Glutamatergic neuron (in vitro differentiated cells): ENCODE data around the gene MSX2. TPM values are rescaled to one million over a fixed set of nuclear protein-coding genes. Genes with fewer than 3 reads are reported as not detected.

Source experiments
- DNase-seq: peaks from one replicate; pipeline ENCODE4 v3.0.0; 2022
- H3K27ac Mint-ChIP-seq: one replicate; pipeline ENCODE4 v1.8.0; 2020; ENCODE audit warnings: mild to moderate bottlenecking, mixed read lengths, inconsistent platforms; ENCODE audit not compliant: unreplicated experiment
- H3K27me3 Mint-ChIP-seq: one replicate; pipeline ENCODE4 v1.8.0; 2020; ENCODE audit warnings: mild to moderate bottlenecking, moderate library complexity, mixed read lengths, inconsistent platforms; ENCODE audit not compliant: unreplicated experiment
- H3K36me3 Mint-ChIP-seq: one replicate; pipeline ENCODE4 v1.8.0; 2020; ENCODE audit warnings: mild to moderate bottlenecking, mixed read lengths, inconsistent platforms; ENCODE audit not compliant: unreplicated experiment
- H3K4me1 Mint-ChIP-seq: one replicate; pipeline ENCODE4 v1.8.0; 2020; ENCODE audit warnings: mild to moderate bottlenecking, low read depth, mixed read lengths, inconsistent platforms; ENCODE audit not compliant: unreplicated experiment
- H3K4me3 Mint-ChIP-seq: one replicate; pipeline ENCODE4 v1.8.0; 2020; ENCODE audit warnings: mild to moderate bottlenecking, mixed read lengths, inconsistent platforms; ENCODE audit not compliant: unreplicated experiment
- H3K9me3 Mint-ChIP-seq: one replicate; pipeline ENCODE4 v1.8.0; 2020; ENCODE audit warnings: mild to moderate bottlenecking, moderate library complexity, mixed read lengths, inconsistent platforms; ENCODE audit not compliant: unreplicated experiment
- CTCF ChIP-seq: fragments of 200-600 bp; sonication (generic); IDR thresholded peaks from one replicate; pipeline ENCODE4 v1.5.0; 2021; ENCODE audit not compliant: partially characterized antibody, unreplicated experiment
- total RNA-seq: library from RNA; stranded (reverse); fragmentation: NEBNext Ultra II Directional; extraction: Animal tissue kit (Norgen Biotek cat#: 25700); gene quantifications from one replicate; pipeline ENCODE4 v1.2.1, GENCODE V29; 2021; ENCODE audit not compliant: unreplicated experiment

Gene MSX2
- total RNA-seq, 1 donor from 2014 or later: not detected

GRCh38 chr5:174764309-174764708 lies 39.9 kb downstream of the MSX2 start:
- TF ChIP-seq CTCF: no peak
- Mint-ChIP-seq H3K36me3 (no peaks in the 10 kb centered on the region), H3K9me3 (peaks cover 2% of the 10 kb centered on the region), H3K27me3 (peaks cover 5% of the 10 kb centered on the region), H3K4me1 (no peaks in the 10 kb centered on the region), H3K27ac (no peak overlapping the region), H3K4me3 (no peak overlapping the region)
- no peak for DNase-seq

GRCh38 chr5:174765540-174765939 lies 41.2 kb downstream of the MSX2 start:
- DNase-seq: no peak
- TF ChIP-seq CTCF: no peak
- Mint-ChIP-seq H3K27me3 (peaks cover 4% of the 10 kb centered on the region), H3K36me3 (no peaks in the 10 kb centered on the region), H3K27ac (no peak overlapping the region), H3K4me3 (no peak overlapping the region), H3K4me1 (no peaks in the 10 kb centered on the region), H3K9me3 (peaks cover 2% of the 10 kb centered on the region)

GRCh38 chr5:174767670-174768069 lies 43.3 kb downstream of the MSX2 start:
- H3K27me3 Mint-ChIP-seq: peaks cover 4% of the 10 kb centered on the region
- no peak for TF ChIP-seq CTCF
- H3K36me3 Mint-ChIP-seq: no peaks in the 10 kb centered on the region
- H3K4me1 Mint-ChIP-seq: no peaks in the 10 kb centered on the region
- H3K9me3 Mint-ChIP-seq: peaks cover 2% of the 10 kb centered on the region
- H3K27ac Mint-ChIP-seq: no peak overlapping the region
- no peak for DNase-seq
- H3K4me3 Mint-ChIP-seq: no peak overlapping the region

GRCh38 chr5:174769005-174769404 lies 44.6 kb downstream of the MSX2 start:
- H3K27ac Mint-ChIP-seq: no peak overlapping the region
- TF ChIP-seq CTCF: no peak
- no peaks in the 10 kb centered on the region for H3K36me3 Mint-ChIP-seq
- peaks cover 4% of the 10 kb centered on the region for H3K27me3 Mint-ChIP-seq
- no peak for DNase-seq
- no peaks in the 10 kb centered on the region for H3K4me1 Mint-ChIP-seq
- H3K4me3 Mint-ChIP-seq: no peak overlapping the region
- H3K9me3 Mint-ChIP-seq: peaks cover 2% of the 10 kb centered on the region

GRCh38 chr5:174773371-174773770 lies 49.0 kb downstream of the MSX2 start:
- no peaks in the 10 kb centered on the region for H3K36me3 Mint-ChIP-seq
- no peak overlapping the region for H3K4me3 Mint-ChIP-seq
- TF ChIP-seq CTCF: no peak
- DNase-seq: no peak
- no peaks in the 10 kb centered on the region for H3K4me1 Mint-ChIP-seq
- H3K9me3 Mint-ChIP-seq: peaks cover 2% of the 10 kb centered on the region
- peaks cover 2% of the 10 kb centered on the region for H3K27me3 Mint-ChIP-seq
- H3K27ac Mint-ChIP-seq: no peak overlapping the region
